Measurements from ENCODE around the gene GUCY2D.
A peak's percentile ranks its signal among the peaks of the same experiment; 100 is the strongest.

Gene GUCY2D

GRCh38 chr17:7992516-7992915, 9.9 kb upstream of the GUCY2D start:
- DNase-seq (ENCODE audit: low read depth in 2 of 2): no peak

- DNase-seq (ENCODE audit: low read depth in 2 of 2): no peak
These were observed 9.5 kb upstream of the GUCY2D start for GRCh38 chr17:7992924-7993323.

GRCh38 chr17:7993972-7994589, 8.3 kb upstream of the GUCY2D start:
- DNase-seq (ENCODE audit: low read depth in 2 of 2): no peak

GRCh38 chr17:7995724-7996123, 6.7 kb upstream of the GUCY2D start:
- no peak for DNase-seq (ENCODE audit: low read depth in 2 of 2)

- DNase-seq (ENCODE audit: low read depth in 2 of 2): peak in 1 of 2 experiments; percentile 18
These were observed 5.2 kb upstream of the GUCY2D start for GRCh38 chr17:7997186-7997585.

- DNase-seq (ENCODE audit: low read depth in 2 of 2): no peak
These were observed 542 bp downstream of the GUCY2D start for GRCh38 chr17:8002721-8003593.

- no peak for DNase-seq (ENCODE audit: low read depth in 2 of 2)
These were observed 1.3 kb downstream of the GUCY2D start for GRCh38 chr17:8003594-8004181.

GRCh38 chr17:8004899-8005298, 2.5 kb downstream of the GUCY2D start:
- no peak for DNase-seq (ENCODE audit: low read depth in 2 of 2)

- DNase-seq (ENCODE audit: low read depth in 2 of 2): no peak
These were observed 2.9 kb downstream of the GUCY2D start for GRCh38 chr17:8005357-8005756.

GRCh38 chr17:8005967-8006730, 3.7 kb downstream of the GUCY2D start:
- no peak for DNase-seq (ENCODE audit: low read depth in 2 of 2)

GRCh38 chr17:8006836-8007680, 4.6 kb downstream of the GUCY2D start:
- DNase-seq (ENCODE audit: low read depth in 2 of 2): no peak

- no peak for DNase-seq (ENCODE audit: low read depth in 2 of 2)
These were observed 5.4 kb downstream of the GUCY2D start for GRCh38 chr17:8007836-8008235.

GRCh38 chr17:8012045-8012580, 9.7 kb downstream of the GUCY2D start:
- DNase-seq (ENCODE audit: low read depth in 2 of 2): no peak

GRCh38 chr17:8012996-8013640, 10.7 kb downstream of the GUCY2D start:
- DNase-seq (ENCODE audit: low read depth in 2 of 2): no peak

- no peak for DNase-seq (ENCODE audit: low read depth in 2 of 2)
These were observed 11.5 kb downstream of the GUCY2D start for GRCh38 chr17:8013731-8014557.

GRCh38 chr17:8014558-8014850, 12.1 kb downstream of the GUCY2D start:
- DNase-seq (ENCODE audit: low read depth in 2 of 2): no peak

- DNase-seq (ENCODE audit: low read depth in 2 of 2): no peak
These were observed 13.0 kb downstream of the GUCY2D start for GRCh38 chr17:8015236-8015956.

- peak in 1 of 2 experiments; percentile 14 for DNase-seq (ENCODE audit: low read depth in 2 of 2)
These were observed 13.7 kb downstream of the GUCY2D start for GRCh38 chr17:8015957-8016631.
